ENCODE measurements around the gene DCAF12L1. TPM values are rescaled to one million over a fixed set of nuclear protein-coding genes. Genes with fewer than 3 reads are reported as not detected.

DCAF12L1 gene
- total and polyA plus RNA-seq, 2 experiments from 2014 or later, result 3.8 to 6.8 TPM

DNA sequence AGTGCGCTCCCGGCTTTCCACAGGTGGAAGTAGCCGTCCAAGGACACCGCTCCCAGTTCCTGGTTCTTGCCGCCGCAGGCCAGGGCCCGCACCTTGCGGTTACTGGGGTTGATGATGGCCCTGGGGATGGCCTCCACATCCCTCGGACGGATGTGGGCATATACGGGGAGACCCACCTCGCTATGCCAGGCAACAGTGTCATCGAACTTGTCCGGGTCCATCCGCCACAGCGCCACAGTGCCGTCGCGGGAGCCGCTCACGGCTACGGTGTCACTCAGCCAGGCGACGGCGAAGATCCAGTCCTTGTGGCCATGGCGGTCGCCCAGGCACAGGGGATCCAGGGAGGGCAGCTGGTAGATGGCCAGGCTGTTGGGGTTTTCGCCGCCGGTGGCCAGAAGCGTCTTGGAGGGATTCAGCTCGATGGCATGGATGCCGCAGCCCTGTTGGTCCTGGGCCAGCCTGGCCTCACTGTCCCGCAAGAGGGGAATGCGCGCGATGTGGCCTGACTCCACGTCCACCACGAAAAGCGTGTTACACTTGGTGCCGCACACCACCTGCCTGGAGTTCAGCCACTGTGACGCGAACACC lies 795 bp downstream of the DCAF12L1 start:
- Histone ChIP-seq H3K27me3 (ENCODE audit: insufficient read depth) (peaks cover 29% of the 10 kb centered on the region), H3K36me3 (ENCODE audit: insufficient read depth) (no peaks in the 10 kb centered on the region), H3K79me2 (replicated peaks; ENCODE audit: insufficient read depth) (no peaks in the 10 kb centered on the region), H3K4me3 (peak overlapping the region; percentile 54), H3K9me2 (ENCODE audit: insufficient read depth) (no peaks in the 10 kb centered on the region), H4K20me1 (replicated peaks; ENCODE audit: insufficient read depth) (no peaks in the 10 kb centered on the region), H3F3A (replicated peaks; ENCODE audit: low read depth) (no peaks in the 10 kb centered on the region), H3K4me1 (ENCODE audit: insufficient read depth) (peaks cover 7% of the 10 kb centered on the region; the same call in 1 of the 2 replicates), H3K27ac (ENCODE audit: low read depth) (no peak overlapping the region), H2AFZ (no peak overlapping the region), H3K4me2 (peak overlapping the region; percentile 72)
- Mint-ChIP-seq H3K27me3 (ENCODE audit: insufficient read depth, low read depth, poor library complexity) (peaks cover 12% of the 10 kb centered on the region), H3K27ac (no peak overlapping the region), H3K36me3 (ENCODE audit: low read depth) (0 out of 3 replicates have a peak, but pooled peaks cover 2% of the 10 kb centered on the region), H3K4me1 (peaks cover 8% of the 10 kb centered on the region; the same call in 2 of the 3 replicates), H3K9me3 (peaks cover 3% of the 10 kb centered on the region; the same call in 2 of the 3 replicates), H3K4me3 (peak overlapping the region; percentile 68; the same call in 2 of the 3 replicates)
- ATAC-seq (peak; percentile 19), DNase-seq (ENCODE audit: low spot score) (peak; percentile 4)
- TF ChIP-seq STAT1 (IDR thresholded peaks at IDR 0.05; ENCODE audit: unreplicated experiment) (no peak), JUNB (IDR thresholded peaks at IDR 0.05; ENCODE audit: unreplicated experiment) (no peak), ZNF114 (CRISPR knock-in tag; IDR thresholded peaks at IDR 0.05) (no peak), ZNF331 (CRISPR knock-in tag; IDR thresholded peaks at IDR 0.05; ENCODE audit: low read depth) (no peak), POLR2AphosphoS5 (IDR thresholded peaks at IDR 0.05; ENCODE audit: low read depth) (no peak), EZH2phosphoT487 (IDR thresholded peaks at IDR 0.05; ENCODE audit: unreplicated experiment) (no peak), CREB1 (CRISPR knock-in tag; IDR thresholded peaks at IDR 0.05; ENCODE audit: low read depth) (no peak)
- TF ChIP-seq, protein P1, sequence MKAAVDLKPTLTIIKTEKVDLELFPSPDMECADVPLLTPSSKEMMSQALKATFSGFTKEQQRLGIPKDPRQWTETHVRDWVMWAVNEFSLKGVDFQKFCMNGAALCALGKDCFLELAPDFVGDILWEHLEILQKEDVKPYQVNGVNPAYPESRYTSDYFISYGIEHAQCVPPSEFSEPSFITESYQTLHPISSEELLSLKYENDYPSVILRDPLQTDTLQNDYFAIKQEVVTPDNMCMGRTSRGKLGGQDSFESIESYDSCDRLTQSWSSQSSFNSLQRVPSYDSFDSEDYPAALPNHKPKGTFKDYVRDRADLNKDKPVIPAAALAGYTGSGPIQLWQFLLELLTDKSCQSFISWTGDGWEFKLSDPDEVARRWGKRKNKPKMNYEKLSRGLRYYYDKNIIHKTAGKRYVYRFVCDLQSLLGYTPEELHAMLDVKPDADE (IDR thresholded peaks at IDR 0.05), result no peak

DNA sequence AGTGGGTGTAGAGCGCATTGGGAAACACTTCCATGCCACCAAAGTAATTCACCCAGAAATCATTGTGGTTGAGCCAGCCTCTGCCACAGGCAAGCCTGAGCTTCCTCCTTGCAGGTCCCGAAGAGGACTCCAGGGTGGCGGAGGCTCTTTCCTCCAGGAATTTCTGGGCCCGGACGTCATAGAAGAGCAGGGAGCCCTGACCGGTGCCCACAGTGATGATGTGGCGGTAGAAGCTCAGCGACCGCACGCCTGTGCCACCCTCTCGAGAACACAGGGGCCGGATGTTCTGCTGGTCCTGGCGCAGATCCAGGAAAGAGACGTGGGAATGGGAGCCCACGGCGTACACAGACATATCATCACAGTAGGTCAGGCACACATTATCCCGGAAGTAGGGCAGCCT lies 1.3 kb downstream of the DCAF12L1 start:
- Mint-ChIP-seq H3K27ac (no peak overlapping the region), H3K4me3 (no peak overlapping the region), H3K9me3 (peaks cover 3% of the 10 kb centered on the region; the same call in 2 of the 3 replicates), H3K36me3 (ENCODE audit: low read depth) (0 out of 3 replicates have a peak, but pooled peaks cover 2% of the 10 kb centered on the region), H3K27me3 (ENCODE audit: insufficient read depth, low read depth, poor library complexity) (peaks cover 12% of the 10 kb centered on the region), H3K4me1 (peaks cover 8% of the 10 kb centered on the region; the same call in 2 of the 3 replicates)
- peak overlapping the region; percentile 72; the same call in 1 of the 2 replicates for H3K4me2 ChIP-seq
- H3K4me1 ChIP-seq (ENCODE audit: insufficient read depth), result peaks cover 7% of the 10 kb centered on the region; the same call in 1 of the 2 replicates
- no peaks in the 10 kb centered on the region for H3K79me2 ChIP-seq (replicated peaks; ENCODE audit: insufficient read depth)
- H4K20me1 ChIP-seq (replicated peaks; ENCODE audit: insufficient read depth), result no peaks in the 10 kb centered on the region
- peaks cover 29% of the 10 kb centered on the region for H3K27me3 ChIP-seq (ENCODE audit: insufficient read depth)
- H3K27ac ChIP-seq (ENCODE audit: low read depth), result no peak overlapping the region
- H3K9me2 ChIP-seq (ENCODE audit: insufficient read depth), result no peaks in the 10 kb centered on the region
- no peaks in the 10 kb centered on the region for H3F3A ChIP-seq (replicated peaks; ENCODE audit: low read depth)
- ATAC-seq, result no peak; the same call in 2 of the 3 replicates
- no peak overlapping the region for H2AFZ ChIP-seq
- no peaks in the 10 kb centered on the region for H3K36me3 ChIP-seq (ENCODE audit: insufficient read depth)
- peak; percentile 3 for DNase-seq (ENCODE audit: low spot score)
- peak overlapping the region; percentile 54; the same call in 1 of the 2 replicates for H3K4me3 ChIP-seq
- TF ChIP-seq JUNB (IDR thresholded peaks at IDR 0.05; ENCODE audit: unreplicated experiment) (no peak), STAT1 (IDR thresholded peaks at IDR 0.05; ENCODE audit: unreplicated experiment) (no peak), ZNF114 (CRISPR knock-in tag; IDR thresholded peaks at IDR 0.05) (no peak), EZH2 (IDR thresholded peaks at IDR 0.05; ENCODE audit: low read depth, unreplicated experiment) (no peak), POLR2AphosphoS5 (IDR thresholded peaks at IDR 0.05; ENCODE audit: low read depth) (no peak), CREB1 (CRISPR knock-in tag; IDR thresholded peaks at IDR 0.05; ENCODE audit: low read depth) (no peak), ZNF331 (CRISPR knock-in tag; IDR thresholded peaks at IDR 0.05; ENCODE audit: low read depth) (no peak), EZH2phosphoT487 (IDR thresholded peaks at IDR 0.05; ENCODE audit: unreplicated experiment) (no peak)
- TF ChIP-seq, protein P2, sequence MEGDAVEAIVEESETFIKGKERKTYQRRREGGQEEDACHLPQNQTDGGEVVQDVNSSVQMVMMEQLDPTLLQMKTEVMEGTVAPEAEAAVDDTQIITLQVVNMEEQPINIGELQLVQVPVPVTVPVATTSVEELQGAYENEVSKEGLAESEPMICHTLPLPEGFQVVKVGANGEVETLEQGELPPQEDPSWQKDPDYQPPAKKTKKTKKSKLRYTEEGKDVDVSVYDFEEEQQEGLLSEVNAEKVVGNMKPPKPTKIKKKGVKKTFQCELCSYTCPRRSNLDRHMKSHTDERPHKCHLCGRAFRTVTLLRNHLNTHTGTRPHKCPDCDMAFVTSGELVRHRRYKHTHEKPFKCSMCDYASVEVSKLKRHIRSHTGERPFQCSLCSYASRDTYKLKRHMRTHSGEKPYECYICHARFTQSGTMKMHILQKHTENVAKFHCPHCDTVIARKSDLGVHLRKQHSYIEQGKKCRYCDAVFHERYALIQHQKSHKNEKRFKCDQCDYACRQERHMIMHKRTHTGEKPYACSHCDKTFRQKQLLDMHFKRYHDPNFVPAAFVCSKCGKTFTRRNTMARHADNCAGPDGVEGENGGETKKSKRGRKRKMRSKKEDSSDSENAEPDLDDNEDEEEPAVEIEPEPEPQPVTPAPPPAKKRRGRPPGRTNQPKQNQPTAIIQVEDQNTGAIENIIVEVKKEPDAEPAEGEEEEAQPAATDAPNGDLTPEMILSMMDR (conservative IDR thresholded peaks at IDR 0.05; ENCODE audit: low read depth in 2 of 2), result no peak
- TF ChIP-seq, protein P3, sequence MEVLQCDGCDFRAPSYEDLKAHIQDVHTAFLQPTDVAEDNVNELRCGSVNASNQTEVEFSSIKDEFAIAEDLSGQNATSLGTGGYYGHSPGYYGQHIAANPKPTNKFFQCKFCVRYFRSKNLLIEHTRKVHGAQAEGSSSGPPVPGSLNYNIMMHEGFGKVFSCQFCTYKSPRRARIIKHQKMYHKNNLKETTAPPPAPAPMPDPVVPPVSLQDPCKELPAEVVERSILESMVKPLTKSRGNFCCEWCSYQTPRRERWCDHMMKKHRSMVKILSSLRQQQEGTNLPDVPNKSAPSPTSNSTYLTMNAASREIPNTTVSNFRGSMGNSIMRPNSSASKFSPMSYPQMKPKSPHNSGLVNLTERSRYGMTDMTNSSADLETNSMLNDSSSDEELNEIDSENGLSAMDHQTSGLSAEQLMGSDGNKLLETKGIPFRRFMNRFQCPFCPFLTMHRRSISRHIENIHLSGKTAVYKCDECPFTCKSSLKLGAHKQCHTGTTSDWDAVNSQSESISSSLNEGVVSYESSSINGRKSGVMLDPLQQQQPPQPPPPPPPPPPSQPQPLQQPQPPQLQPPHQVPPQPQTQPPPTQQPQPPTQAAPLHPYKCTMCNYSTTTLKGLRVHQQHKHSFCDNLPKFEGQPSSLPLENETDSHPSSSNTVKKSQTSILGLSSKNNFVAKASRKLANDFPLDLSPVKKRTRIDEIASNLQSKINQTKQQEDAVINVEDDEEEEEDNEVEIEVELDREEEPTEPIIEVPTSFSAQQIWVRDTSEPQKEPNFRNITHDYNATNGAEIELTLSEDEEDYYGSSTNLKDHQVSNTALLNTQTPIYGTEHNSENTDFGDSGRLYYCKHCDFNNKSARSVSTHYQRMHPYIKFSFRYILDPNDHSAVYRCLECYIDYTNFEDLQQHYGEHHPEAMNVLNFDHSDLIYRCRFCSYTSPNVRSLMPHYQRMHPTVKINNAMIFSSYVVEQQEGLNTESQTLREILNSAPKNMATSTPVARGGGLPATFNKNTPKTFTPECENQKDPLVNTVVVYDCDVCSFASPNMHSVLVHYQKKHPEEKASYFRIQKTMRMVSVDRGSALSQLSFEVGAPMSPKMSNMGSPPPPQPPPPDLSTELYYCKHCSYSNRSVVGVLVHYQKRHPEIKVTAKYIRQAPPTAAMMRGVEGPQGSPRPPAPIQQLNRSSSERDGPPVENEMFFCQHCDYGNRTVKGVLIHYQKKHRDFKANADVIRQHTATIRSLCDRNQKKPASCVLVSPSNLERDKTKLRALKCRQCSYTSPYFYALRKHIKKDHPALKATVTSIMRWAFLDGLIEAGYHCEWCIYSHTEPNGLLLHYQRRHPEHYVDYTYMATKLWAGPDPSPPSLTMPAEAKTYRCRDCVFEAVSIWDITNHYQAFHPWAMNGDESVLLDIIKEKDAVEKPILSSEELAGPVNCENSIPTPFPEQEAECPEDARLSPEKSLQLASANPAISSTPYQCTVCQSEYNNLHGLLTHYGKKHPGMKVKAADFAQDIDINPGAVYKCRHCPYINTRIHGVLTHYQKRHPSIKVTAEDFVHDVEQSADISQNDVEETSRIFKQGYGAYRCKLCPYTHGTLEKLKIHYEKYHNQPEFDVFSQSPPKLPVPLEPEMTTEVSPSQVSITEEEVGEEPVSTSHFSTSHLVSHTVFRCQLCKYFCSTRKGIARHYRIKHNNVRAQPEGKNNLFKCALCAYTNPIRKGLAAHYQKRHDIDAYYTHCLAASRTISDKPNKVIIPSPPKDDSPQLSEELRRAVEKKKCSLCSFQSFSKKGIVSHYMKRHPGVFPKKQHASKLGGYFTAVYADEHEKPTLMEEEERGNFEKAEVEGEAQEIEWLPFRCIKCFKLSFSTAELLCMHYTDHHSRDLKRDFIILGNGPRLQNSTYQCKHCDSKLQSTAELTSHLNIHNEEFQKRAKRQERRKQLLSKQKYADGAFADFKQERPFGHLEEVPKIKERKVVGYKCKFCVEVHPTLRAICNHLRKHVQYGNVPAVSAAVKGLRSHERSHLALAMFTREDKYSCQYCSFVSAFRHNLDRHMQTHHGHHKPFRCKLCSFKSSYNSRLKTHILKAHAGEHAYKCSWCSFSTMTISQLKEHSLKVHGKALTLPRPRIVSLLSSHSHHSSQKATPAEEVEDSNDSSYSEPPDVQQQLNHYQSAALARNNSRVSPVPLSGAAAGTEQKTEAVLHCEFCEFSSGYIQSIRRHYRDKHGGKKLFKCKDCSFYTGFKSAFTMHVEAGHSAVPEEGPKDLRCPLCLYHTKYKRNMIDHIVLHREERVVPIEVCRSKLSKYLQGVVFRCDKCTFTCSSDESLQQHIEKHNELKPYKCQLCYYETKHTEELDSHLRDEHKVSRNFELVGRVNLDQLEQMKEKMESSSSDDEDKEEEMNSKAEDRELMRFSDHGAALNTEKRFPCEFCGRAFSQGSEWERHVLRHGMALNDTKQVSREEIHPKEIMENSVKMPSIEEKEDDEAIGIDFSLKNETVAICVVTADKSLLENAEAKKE (CRISPR knock-in tag; IDR thresholded peaks at IDR 0.05), result no peak

All from GM23338 (cell line).